HEK293 (cell line): ENCODE data around the gene GM2A.

Experiments
- CTCF ChIP-seq: fragments of 450-650 bp; formaldehyde crosslinking; IDR thresholded peaks from 2 replicates; pipeline ENCODE4 v1.5.1; 2016; ENCODE audit warnings: missing biosample characterization, missing genetic modification characterization
- KLF10 ChIP-seq: fragments of 450-650 bp; IDR thresholded peaks from 2 replicates; pipeline ENCODE4 v1.5.1; 2018; ENCODE audit warnings: missing biosample characterization, mild to moderate bottlenecking, missing genetic modification characterization
- MYNN ChIP-seq: fragments of 450-650 bp; formaldehyde crosslinking; IDR thresholded peaks from 2 replicates; pipeline ENCODE4 v1.5.1; 2016; ENCODE audit warnings: missing biosample characterization, missing genetic modification characterization, borderline replicate concordance
- ZBTB44 ChIP-seq: fragments of 450-650 bp; IDR thresholded peaks from 2 replicates; pipeline ENCODE4 v1.5.1; 2018; ENCODE audit warnings: missing biosample characterization, mild to moderate bottlenecking, missing genetic modification characterization
- ZEB2 ChIP-seq: fragments of 450-650 bp; formaldehyde crosslinking; IDR thresholded peaks from 2 replicates; pipeline ENCODE4 v1.5.1; 2016; ENCODE audit warnings: missing biosample characterization, missing genetic modification characterization
- ZNF302 ChIP-seq: fragments of 450-650 bp; formaldehyde crosslinking; IDR thresholded peaks from 2 replicates; pipeline ENCODE4 v1.5.1; 2016; ENCODE audit warnings: missing biosample characterization, missing genetic modification characterization, low read depth
- ZNF416 ChIP-seq: fragments of 450-650 bp; formaldehyde crosslinking; IDR thresholded peaks from 2 replicates; pipeline ENCODE4 v1.5.1; 2016; ENCODE audit warnings: missing biosample characterization, missing genetic modification characterization
- ZSCAN23 ChIP-seq: fragments of 450-650 bp; formaldehyde crosslinking; IDR thresholded peaks from 2 replicates; pipeline ENCODE4 v1.5.1; 2016; ENCODE audit warnings: missing biosample characterization, missing genetic modification characterization
- ZSCAN30 ChIP-seq: fragments of 450-650 bp; IDR thresholded peaks from 2 replicates; pipeline ENCODE4 v1.5.1; 2018; ENCODE audit warnings: missing biosample characterization, mild to moderate bottlenecking, missing genetic modification characterization, moderate library complexity
- TF ChIP-seq, protein P1 (sequence below): fragments of 450-650 bp; formaldehyde crosslinking; optimal IDR thresholded peaks from 2 replicates; pipeline ENCODE3; 2016; ENCODE audit warnings: missing biosample characterization, mild to moderate bottlenecking, missing genetic modification characterization
- TF ChIP-seq, protein P2 (sequence below): fragments of 450-650 bp; formaldehyde crosslinking; IDR thresholded peaks from 2 replicates; pipeline ENCODE4 v1.5.1; 2016; ENCODE audit warnings: missing biosample characterization, missing genetic modification characterization

DNA sequence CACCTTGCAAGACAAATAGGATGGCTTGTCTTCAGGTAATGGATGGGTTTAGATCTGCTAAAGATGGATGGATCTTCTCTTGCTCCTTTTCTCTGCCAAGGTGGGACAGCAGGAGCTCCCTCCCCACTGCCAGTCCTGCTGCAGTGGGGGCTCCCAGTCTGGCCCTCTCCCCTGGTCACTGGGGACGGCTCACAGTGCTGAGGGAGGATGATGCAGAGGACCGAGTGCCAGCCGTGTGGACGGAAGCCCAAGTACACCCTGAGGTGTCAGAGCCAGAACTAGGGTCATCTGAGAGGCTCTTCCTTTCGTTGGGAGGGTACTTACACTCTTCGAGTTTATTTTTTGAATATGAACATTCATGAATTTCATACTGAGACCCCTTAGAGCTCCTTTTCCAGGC lies 34.8 kb upstream of the GM2A start:
- TF ChIP-seq CTCF (no peak), ZNF416 (tag by site-specific recombination) (no peak), MYNN (tag by site-specific recombination) (no peak), ZNF302 (tag by site-specific recombination) (no peak), ZSCAN30 (tag by site-specific recombination) (no peak), KLF10 (no peak), ZBTB44 (tag by site-specific recombination) (no peak), ZSCAN23 (tag by site-specific recombination) (no peak), ZEB2 (tag by site-specific recombination) (no peak)
- TF ChIP-seq, protein P1, sequence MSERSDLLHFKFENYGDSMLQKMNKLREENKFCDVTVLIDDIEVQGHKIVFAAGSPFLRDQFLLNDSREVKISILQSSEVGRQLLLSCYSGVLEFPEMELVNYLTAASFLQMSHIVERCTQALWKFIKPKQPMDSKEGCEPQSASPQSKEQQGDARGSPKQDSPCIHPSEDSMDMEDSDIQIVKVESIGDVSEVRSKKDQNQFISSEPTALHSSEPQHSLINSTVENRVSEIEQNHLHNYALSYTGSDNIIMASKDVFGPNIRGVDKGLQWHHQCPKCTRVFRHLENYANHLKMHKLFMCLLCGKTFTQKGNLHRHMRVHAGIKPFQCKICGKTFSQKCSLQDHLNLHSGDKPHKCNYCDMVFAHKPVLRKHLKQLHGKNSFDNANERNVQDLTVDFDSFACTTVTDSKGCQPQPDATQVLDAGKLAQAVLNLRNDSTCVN (tag by site-specific recombination): no peak
- TF ChIP-seq, protein P2, sequence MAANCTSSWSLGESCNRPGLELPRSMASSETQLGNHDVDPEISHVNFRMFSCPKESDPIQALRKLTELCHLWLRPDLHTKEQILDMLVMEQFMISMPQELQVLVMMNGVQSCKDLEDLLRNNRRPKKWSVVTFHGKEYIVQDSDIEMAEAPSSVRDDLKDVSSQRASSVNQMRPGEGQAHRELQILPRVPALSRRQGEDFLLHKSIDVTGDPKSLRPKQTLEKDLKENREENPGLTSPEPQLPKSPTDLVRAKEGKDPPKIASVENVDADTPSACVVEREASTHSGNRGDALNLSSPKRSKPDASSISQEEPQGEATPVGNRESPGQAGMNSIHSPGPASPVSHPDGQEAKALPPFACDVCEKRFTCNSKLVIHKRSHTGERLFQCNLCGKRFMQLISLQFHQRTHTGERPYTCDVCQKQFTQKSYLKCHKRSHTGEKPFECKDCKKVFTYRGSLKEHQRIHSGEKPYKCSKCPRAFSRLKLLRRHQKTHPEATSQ: no peak
